GM23338 (cell line): ENCODE data around the gene MAGI1. TPM values are rescaled to one million over a fixed set of nuclear protein-coding genes. Genes with fewer than 3 reads are reported as not detected.

ENCODE experiments used
- ATAC-seq: fragments of 200-7000 bp; cut with Tn5 transposase; 3 replicates; pipeline ENCODE4 v1.9.1; 2020
- DNase-seq: peaks from one replicate; pipeline ENCODE4 v3.0.0-alpha.2; 2015; ENCODE audit warnings: low spot score
- H2AFZ ChIP-seq: fragments of 200-600 bp; sonication (generic); 2 replicates; pipeline ENCODE4 v1.8.0; 2016; ENCODE audit warnings: antibody characterized with exemption, mild to moderate bottlenecking, moderate library complexity
- H3F3A ChIP-seq: fragments of 200-600 bp; sonication (generic); replicated peaks from 2 replicates; pipeline ENCODE4 v1.8.0; 2017; ENCODE audit warnings: antibody characterized with exemption, mixed run types, low read depth
- H3K27ac ChIP-seq: fragments of 200-600 bp; sonication (generic); 2 replicates; pipeline ENCODE4 v1.6.1; 2016; ENCODE audit warnings: low read depth
- H3K27me3 ChIP-seq: fragments of 200-600 bp; sonication (generic); 2 replicates; pipeline ENCODE4 v1.8.0; 2016; ENCODE audit warnings: mild to moderate bottlenecking, mixed run types, moderate library complexity; ENCODE audit not compliant: insufficient read depth
- H3K36me3 ChIP-seq: fragments of 200-600 bp; sonication (generic); 2 replicates; pipeline ENCODE4 v1.8.0; 2016; ENCODE audit warnings: mild to moderate bottlenecking; ENCODE audit not compliant: insufficient read depth
- H3K4me1 ChIP-seq: fragments of 200-600 bp; sonication (generic); 2 replicates; pipeline ENCODE4 v1.8.0; 2016; ENCODE audit warnings: mild to moderate bottlenecking, moderate library complexity; ENCODE audit not compliant: insufficient read depth
- H3K4me2 ChIP-seq: fragments of 200-600 bp; sonication (generic); 2 replicates; pipeline ENCODE4 v1.7.1; 2017; ENCODE audit warnings: mixed run types
- H3K4me3 ChIP-seq: fragments of 200-600 bp; sonication (generic); 2 replicates; pipeline ENCODE4 v1.6.1; 2016; ENCODE audit warnings: mixed run types
- H3K79me2 ChIP-seq: fragments of 200-600 bp; sonication (generic); replicated peaks from 2 replicates; pipeline ENCODE4 v1.8.0; 2017; ENCODE audit warnings: mild to moderate bottlenecking; ENCODE audit not compliant: insufficient read depth
- H3K9me2 ChIP-seq: fragments of 200-600 bp; sonication (generic); 2 replicates; pipeline ENCODE4 v1.8.0; 2017; ENCODE audit not compliant: insufficient read depth
- H4K20me1 ChIP-seq: fragments of 200-600 bp; sonication (generic); replicated peaks from 2 replicates; pipeline ENCODE4 v1.8.0; 2017; ENCODE audit warnings: mild to moderate bottlenecking; ENCODE audit not compliant: insufficient read depth
- H3K27ac Mint-ChIP-seq: 2 replicates; pipeline ENCODE4 v1.8.0; 2020; ENCODE audit warnings: inconsistent platforms, mild to moderate bottlenecking, moderate library complexity, mixed read lengths
- H3K27me3 Mint-ChIP-seq: 3 replicates; pipeline ENCODE4 v1.8.0; 2022; ENCODE audit warnings: low read depth, mild to moderate bottlenecking, moderate library complexity, mixed read lengths, inconsistent platforms; ENCODE audit not compliant: insufficient read depth, poor library complexity
- H3K36me3 Mint-ChIP-seq: 3 replicates; pipeline ENCODE4 v1.8.0; 2021; ENCODE audit warnings: low read depth, mild to moderate bottlenecking, inconsistent platforms, moderate library complexity, mixed read lengths
- H3K4me1 Mint-ChIP-seq: 3 replicates; pipeline ENCODE4 v1.8.0; 2020; ENCODE audit warnings: mild to moderate bottlenecking, inconsistent platforms, mixed read lengths
- H3K4me3 Mint-ChIP-seq: 3 replicates; pipeline ENCODE4 v1.8.0; 2021; ENCODE audit warnings: moderate library complexity, mild to moderate bottlenecking, inconsistent platforms, mixed read lengths
- H3K9me3 Mint-ChIP-seq: 3 replicates; pipeline ENCODE4 v1.8.0; 2020; ENCODE audit warnings: moderate library complexity, mild to moderate bottlenecking, inconsistent platforms, mixed read lengths
- ETS1 ChIP-seq: IDR thresholded peaks from 2 replicates; pipeline ENCODE4 v1.6.1; 2016; ENCODE audit warnings: antibody characterized with exemption
- EZH2phosphoT487 ChIP-seq: fragments of 200-600 bp; sonication (generic); IDR thresholded peaks from one replicate; pipeline ENCODE4 v1.8.1; 2018; ENCODE audit warnings: antibody characterized with exemption; ENCODE audit not compliant: unreplicated experiment
- JUNB ChIP-seq: IDR thresholded peaks from one replicate; pipeline ENCODE4 v1.6.1; 2016; ENCODE audit warnings: antibody characterized with exemption; ENCODE audit not compliant: unreplicated experiment
- NANOG ChIP-seq: IDR thresholded peaks from 2 replicates; pipeline ENCODE4 v1.6.1; 2016; ENCODE audit warnings: antibody characterized with exemption, borderline replicate concordance
- REST ChIP-seq: IDR thresholded peaks from one replicate; pipeline ENCODE4 v1.6.1; 2018; ENCODE audit warnings: antibody characterized with exemption; ENCODE audit not compliant: unreplicated experiment
- ZNF114 ChIP-seq: fragments of 250-450 bp; sonication (Bioruptor Pico); IDR thresholded peaks from 2 replicates; pipeline ENCODE4 v1.5.0; 2020; ENCODE audit warnings: mild to moderate bottlenecking, moderate library complexity
- ZNF331 ChIP-seq: fragments of 250-450 bp; sonication (Bioruptor Pico); IDR thresholded peaks from 2 replicates; pipeline ENCODE4 v1.5.0; 2020; ENCODE audit warnings: low read depth, mild to moderate bottlenecking, moderate library complexity
- ZNF462 ChIP-seq: fragments of 250-450 bp; sonication (Bioruptor Pico); IDR thresholded peaks from 2 replicates; pipeline ENCODE4 v1.5.0; 2020; ENCODE audit warnings: mild to moderate bottlenecking, moderate library complexity
- polyA plus RNA-seq: library from polyadenylated mRNA; unstranded; fragments of >200 nt; fragmentation: Nextera tagmentation; extraction: Ambion mirVana; gene quantifications from 2 replicates; pipeline ENCODE4 v1.2.1, GENCODE V29; 2016
- total RNA-seq: library from RNA; depleted of rRNA; stranded (reverse); fragments of >200 nt; shearing (Covaris generic); gene quantifications from 2 replicates; pipeline ENCODE4 v1.2.3, GENCODE V29; 2014

The MAGI1 gene
- total and polyA plus RNA-seq, 2 experiments from 2014 or later, result 27.4 to 71.2 TPM

GRCh38 chr3:66073464-66074141, 34.9 kb upstream of the MAGI1 start:
- Histone ChIP-seq H2AFZ (peak overlapping the region; percentile 39; the same call in 1 of the 2 replicates), H3K79me2 (no peaks in the 10 kb centered on the region), H3K4me3 (no peak overlapping the region), H3K9me2 (peaks cover 3% of the 10 kb centered on the region; the same call in 1 of the 2 replicates), H3K36me3 (no peaks in the 10 kb centered on the region), H3K4me1 (no peaks in the 10 kb centered on the region), H3K27ac (no peak overlapping the region), H4K20me1 (no peaks in the 10 kb centered on the region), H3K4me2 (no peak overlapping the region), H3K27me3 (no peaks in the 10 kb centered on the region), H3F3A (no peaks in the 10 kb centered on the region)
- H3K4me3 Mint-ChIP-seq, result no peak overlapping the region
- no peaks in the 10 kb centered on the region for H3K27me3 Mint-ChIP-seq
- H3K27ac Mint-ChIP-seq, result no peak overlapping the region
- peaks cover 8% of the 10 kb centered on the region; the same call in 2 of the 3 replicates for H3K36me3 Mint-ChIP-seq
- no peak for TF ChIP-seq ETS1
- TF ChIP-seq NANOG, result no peak
- no peak for TF ChIP-seq REST
- no peak for TF ChIP-seq EZH2phosphoT487
- TF ChIP-seq ZNF462 (CRISPR knock-in tag), result no peak
- no peak for TF ChIP-seq JUNB
- TF ChIP-seq ZNF331 (CRISPR knock-in tag), result no peak
- TF ChIP-seq ZNF114 (CRISPR knock-in tag), result no peak
- ATAC-seq, result no peak
- no peak for DNase-seq
- peaks cover 10% of the 10 kb centered on the region; the same call in 2 of the 3 replicates for H3K9me3 Mint-ChIP-seq
- H3K4me1 Mint-ChIP-seq, result 0 out of 3 replicates have a peak, but pooled peaks cover 4% of the 10 kb centered on the region
